ENCODE data around the gene ISYNA1. TPM values are rescaled to one million over a fixed set of nuclear protein-coding genes. Genes with fewer than 3 reads are reported as not detected.

The ISYNA1 gene
- total RNA-seq, 2 donors from 2014 or later = 60.9 to 143 TPM

DNA sequence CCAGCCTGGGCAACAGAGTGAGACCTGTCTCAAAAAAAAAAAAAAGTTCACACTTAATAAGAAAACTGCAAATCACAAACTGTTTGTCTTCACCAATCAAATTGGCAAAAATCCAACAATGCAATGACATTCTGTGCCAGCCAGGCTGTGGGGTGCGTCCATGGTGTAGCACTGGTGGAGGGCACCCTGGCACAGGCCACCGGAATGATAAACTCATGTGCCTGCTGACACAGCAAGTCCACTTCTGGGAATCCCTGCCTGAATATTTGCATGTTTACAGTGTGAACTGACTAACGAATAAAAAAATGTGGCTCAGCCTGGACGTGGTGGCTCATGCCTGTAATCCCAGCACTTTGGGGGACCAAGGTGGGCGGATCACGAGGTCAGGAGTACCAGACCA is 38.9 kb downstream of the ISYNA1 start:
- TF ChIP-seq, protein P1, sequence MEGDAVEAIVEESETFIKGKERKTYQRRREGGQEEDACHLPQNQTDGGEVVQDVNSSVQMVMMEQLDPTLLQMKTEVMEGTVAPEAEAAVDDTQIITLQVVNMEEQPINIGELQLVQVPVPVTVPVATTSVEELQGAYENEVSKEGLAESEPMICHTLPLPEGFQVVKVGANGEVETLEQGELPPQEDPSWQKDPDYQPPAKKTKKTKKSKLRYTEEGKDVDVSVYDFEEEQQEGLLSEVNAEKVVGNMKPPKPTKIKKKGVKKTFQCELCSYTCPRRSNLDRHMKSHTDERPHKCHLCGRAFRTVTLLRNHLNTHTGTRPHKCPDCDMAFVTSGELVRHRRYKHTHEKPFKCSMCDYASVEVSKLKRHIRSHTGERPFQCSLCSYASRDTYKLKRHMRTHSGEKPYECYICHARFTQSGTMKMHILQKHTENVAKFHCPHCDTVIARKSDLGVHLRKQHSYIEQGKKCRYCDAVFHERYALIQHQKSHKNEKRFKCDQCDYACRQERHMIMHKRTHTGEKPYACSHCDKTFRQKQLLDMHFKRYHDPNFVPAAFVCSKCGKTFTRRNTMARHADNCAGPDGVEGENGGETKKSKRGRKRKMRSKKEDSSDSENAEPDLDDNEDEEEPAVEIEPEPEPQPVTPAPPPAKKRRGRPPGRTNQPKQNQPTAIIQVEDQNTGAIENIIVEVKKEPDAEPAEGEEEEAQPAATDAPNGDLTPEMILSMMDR (IDR thresholded peaks at IDR 0.05) = no peak
- no peak overlapping the region for H3K27ac ChIP-seq

DNA sequence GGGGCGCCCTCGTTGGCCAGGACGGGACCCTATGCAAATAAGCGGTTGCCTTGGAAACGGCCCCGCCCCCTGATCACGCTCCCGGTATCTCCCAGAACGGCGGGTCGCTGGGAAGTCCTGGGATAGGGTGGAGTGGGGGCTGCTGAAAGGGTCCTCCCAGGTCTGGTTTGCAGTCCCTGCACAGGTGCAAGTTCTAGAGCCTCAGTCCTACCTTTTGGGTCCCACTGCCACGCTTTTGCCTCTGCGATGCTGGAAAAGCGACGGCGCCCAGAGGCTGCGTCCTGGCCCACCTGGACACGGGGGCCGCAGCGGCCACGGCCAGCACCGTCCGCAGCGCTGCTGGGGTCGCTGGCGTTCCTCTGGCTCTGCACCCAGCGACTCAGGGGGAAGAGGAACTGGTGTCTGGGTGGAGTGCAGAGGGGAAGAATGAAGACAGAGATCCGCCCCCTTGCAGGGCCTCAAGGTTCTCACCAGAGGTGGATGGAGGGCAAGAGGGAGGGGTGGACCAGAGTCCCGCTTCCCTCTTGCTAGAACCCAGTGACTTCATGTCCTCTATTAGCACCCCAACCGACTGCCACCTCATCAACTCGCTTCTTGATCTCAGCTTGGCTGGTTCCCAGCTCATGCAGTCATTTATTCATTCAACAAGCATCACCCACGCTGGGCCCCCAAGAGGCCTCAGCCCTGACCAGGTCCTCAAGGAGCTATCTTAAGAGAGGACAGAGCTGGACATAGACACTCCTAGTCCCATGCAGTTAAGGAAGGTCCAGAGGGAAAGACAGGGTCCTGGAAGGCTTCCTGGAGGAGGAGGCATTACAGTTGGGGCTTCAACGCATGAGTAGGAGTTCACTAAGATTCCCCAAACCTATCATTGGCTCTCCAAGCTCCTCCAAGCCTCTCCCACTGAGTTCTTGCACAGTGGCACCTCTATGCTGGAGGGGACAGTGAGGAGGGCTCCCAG is 40.4 kb downstream of the ISYNA1 start, which contains the start of gene LRRC25:
Gene LRRC25, minus strand, starts transcription at position 381 of the 961 bp plus-strand sequence. CDS start 659 bp downstream, outside the sequence.
- DNase-seq (ENCODE audit: low spot score) (no peak), ATAC-seq (ENCODE audit: insufficient number of reproducible peaks, low FRiP score, low read depth) (no peak)
- Histone ChIP-seq H3K4me3 (peak within 1 kb of the TSS; percentile 60), H3K9me3 (no peaks in the 10 kb centered on the region), H3K36me3 (no peaks in the 10 kb centered on the region), H3K27me3 (replicated peaks; ENCODE audit: insufficient read depth) (no peaks in the 10 kb centered on the region), H3K27ac (no peak within 1 kb of the TSS), H3K4me1 (ENCODE audit: control insufficient read depth in 1 of 2, low read depth in 2 of 2) (no peaks in the 10 kb centered on the region)
- TF ChIP-seq, protein P1 (IDR thresholded peaks at IDR 0.05) = no peak

More for the DNA sequence above, 38.9 kb downstream of the ISYNA1 start:
- DNase-seq (ENCODE audit: low spot score) (no peak), ATAC-seq (ENCODE audit: insufficient number of reproducible peaks, low FRiP score, low read depth) (no peak)
- Histone ChIP-seq H3K4me3 (no peak overlapping the region), H3K4me1 (ENCODE audit: control insufficient read depth in 1 of 2, low read depth in 2 of 2) (no peaks in the 10 kb centered on the region), H3K27me3 (replicated peaks; ENCODE audit: insufficient read depth) (no peaks in the 10 kb centered on the region), H3K36me3 (no peaks in the 10 kb centered on the region), H3K9me3 (no peaks in the 10 kb centered on the region)

GRCh38 chr19:18396471-18397241 is 41.3 kb downstream of the ISYNA1 start:
- no peaks in the 10 kb centered on the region for H3K36me3 ChIP-seq
- H3K4me1 ChIP-seq (ENCODE audit: control insufficient read depth in 1 of 2, low read depth in 2 of 2) = no peaks in the 10 kb centered on the region
- no peak overlapping the region for H3K27ac ChIP-seq
- DNase-seq (ENCODE audit: low spot score) (no peak), ATAC-seq (ENCODE audit: insufficient number of reproducible peaks, low FRiP score, low read depth) (no peak)
- H3K4me3 ChIP-seq = peak overlapping the region; percentile 60
- no peaks in the 10 kb centered on the region for H3K9me3 ChIP-seq
- TF ChIP-seq, protein P1 (IDR thresholded peaks at IDR 0.05) = no peak
- H3K27me3 ChIP-seq (replicated peaks; ENCODE audit: insufficient read depth) = no peaks in the 10 kb centered on the region

GRCh38 chr19:18393836-18394235 is 44.1 kb downstream of the ISYNA1 start:
- no peaks in the 10 kb centered on the region for H3K36me3 ChIP-seq
- ATAC-seq (ENCODE audit: insufficient number of reproducible peaks, low FRiP score, low read depth) (no peak), DNase-seq (ENCODE audit: low spot score) (no peak)
- H3K4me1 ChIP-seq (ENCODE audit: control insufficient read depth in 1 of 2, low read depth in 2 of 2) = no peaks in the 10 kb centered on the region
- no peaks in the 10 kb centered on the region for H3K27me3 ChIP-seq (replicated peaks; ENCODE audit: insufficient read depth)
- H3K27ac ChIP-seq = peak overlapping the region in 1 of 2 donors; percentile 7
- peak overlapping the region; percentile 24 for H3K4me3 ChIP-seq
- H3K9me3 ChIP-seq = no peaks in the 10 kb centered on the region
- TF ChIP-seq, protein P1 (IDR thresholded peaks at IDR 0.05) = no peak

DNA sequence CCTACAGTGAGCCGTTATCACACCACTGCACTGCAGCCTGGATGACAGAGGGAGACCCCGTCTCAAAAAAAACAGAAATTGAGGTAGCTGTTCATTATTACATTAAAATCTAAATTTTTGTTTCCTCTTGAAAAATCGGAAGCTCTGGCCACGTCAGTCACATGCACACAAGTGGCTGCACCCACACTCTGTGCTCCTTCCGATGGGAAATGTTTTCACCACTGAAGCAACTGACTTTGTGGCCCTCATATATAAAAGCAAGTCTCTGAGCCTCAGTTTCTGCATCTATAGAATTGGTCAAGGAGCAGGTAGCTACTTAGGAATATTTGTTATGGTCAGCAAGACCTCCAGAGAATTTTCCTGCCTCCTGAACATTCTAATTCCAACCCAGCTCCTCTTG is 45.0 kb downstream of the ISYNA1 start:
- DNase-seq (ENCODE audit: low spot score) (no peak), ATAC-seq (ENCODE audit: insufficient number of reproducible peaks, low FRiP score, low read depth) (no peak)
- Histone ChIP-seq H3K9me3 (no peaks in the 10 kb centered on the region), H3K36me3 (no peaks in the 10 kb centered on the region), H3K4me3 (peak overlapping the region; percentile 24), H3K27me3 (replicated peaks; ENCODE audit: insufficient read depth) (no peaks in the 10 kb centered on the region), H3K27ac (no peak overlapping the region), H3K4me1 (ENCODE audit: control insufficient read depth in 1 of 2, low read depth in 2 of 2) (peaks cover 0 to 4% of the 10 kb centered on the region in 2 donors)
- TF ChIP-seq, protein P1 (IDR thresholded peaks at IDR 0.05) = no peak
